ENCODE results near the gene HIPK3.

- TF ChIP-seq TAF1 (IDR thresholded peaks at IDR 0.05; ENCODE audit: borderline replicate concordance, insufficient read depth, low read length): no peak
- TF ChIP-seq POLR2AphosphoS5 (IDR thresholded peaks at IDR 0.05; ENCODE audit: low read depth, low read length): no peak
- TF ChIP-seq FOXP2 (optimal IDR thresholded peaks at IDR 0.05; ENCODE audit: borderline replicate concordance, extremely low read depth, extremely low read length, insufficient read depth): no peak
- TF ChIP-seq, protein P1, sequence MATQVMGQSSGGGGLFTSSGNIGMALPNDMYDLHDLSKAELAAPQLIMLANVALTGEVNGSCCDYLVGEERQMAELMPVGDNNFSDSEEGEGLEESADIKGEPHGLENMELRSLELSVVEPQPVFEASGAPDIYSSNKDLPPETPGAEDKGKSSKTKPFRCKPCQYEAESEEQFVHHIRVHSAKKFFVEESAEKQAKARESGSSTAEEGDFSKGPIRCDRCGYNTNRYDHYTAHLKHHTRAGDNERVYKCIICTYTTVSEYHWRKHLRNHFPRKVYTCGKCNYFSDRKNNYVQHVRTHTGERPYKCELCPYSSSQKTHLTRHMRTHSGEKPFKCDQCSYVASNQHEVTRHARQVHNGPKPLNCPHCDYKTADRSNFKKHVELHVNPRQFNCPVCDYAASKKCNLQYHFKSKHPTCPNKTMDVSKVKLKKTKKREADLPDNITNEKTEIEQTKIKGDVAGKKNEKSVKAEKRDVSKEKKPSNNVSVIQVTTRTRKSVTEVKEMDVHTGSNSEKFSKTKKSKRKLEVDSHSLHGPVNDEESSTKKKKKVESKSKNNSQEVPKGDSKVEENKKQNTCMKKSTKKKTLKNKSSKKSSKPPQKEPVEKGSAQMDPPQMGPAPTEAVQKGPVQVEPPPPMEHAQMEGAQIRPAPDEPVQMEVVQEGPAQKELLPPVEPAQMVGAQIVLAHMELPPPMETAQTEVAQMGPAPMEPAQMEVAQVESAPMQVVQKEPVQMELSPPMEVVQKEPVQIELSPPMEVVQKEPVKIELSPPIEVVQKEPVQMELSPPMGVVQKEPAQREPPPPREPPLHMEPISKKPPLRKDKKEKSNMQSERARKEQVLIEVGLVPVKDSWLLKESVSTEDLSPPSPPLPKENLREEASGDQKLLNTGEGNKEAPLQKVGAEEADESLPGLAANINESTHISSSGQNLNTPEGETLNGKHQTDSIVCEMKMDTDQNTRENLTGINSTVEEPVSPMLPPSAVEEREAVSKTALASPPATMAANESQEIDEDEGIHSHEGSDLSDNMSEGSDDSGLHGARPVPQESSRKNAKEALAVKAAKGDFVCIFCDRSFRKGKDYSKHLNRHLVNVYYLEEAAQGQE (IDR thresholded peaks at IDR 0.05; ENCODE audit: insufficient read depth in 1 of 2, low read depth in 2 of 2, low read length in 2 of 2): no peak
- TF ChIP-seq SIN3A (IDR thresholded peaks at IDR 0.05; ENCODE audit: borderline replicate concordance, insufficient read depth, low read length): no peak
Measured at GRCh38 chr11:33339247-33339646, 82.1 kb downstream of the HIPK3 start.
